ENCODE results near the gene SAV1.

GRCh38 chr14:50656776-50657175 is 11.3 kb downstream of the SAV1 start:
- TF ChIP-seq EP300 (IDR thresholded peaks at IDR 0.05) (no peak), POLR2AphosphoS5 (IDR thresholded peaks at IDR 0.05) (no peak), CTCF (IDR thresholded peaks at IDR 0.05) (no peak), POLR2A (IDR thresholded peaks at IDR 0.05) (no peak)
